PC-3 (cell line): Measurements from ENCODE around the gene FAM171A2.

Source experiments
- EZH2 ChIP-seq: fragments of 300-600 bp; sonication (generic); IDR thresholded peaks from one replicate; pipeline ENCODE4 v1.6.1; 2017; ENCODE audit warnings: antibody characterized with exemption, mild to moderate bottlenecking, low read length; ENCODE audit not compliant: unreplicated experiment
- TF ChIP-seq, protein P1 (sequence below): fragments of 300-600 bp; sonication (generic); conservative IDR thresholded peaks from 2 replicates; pipeline ENCODE4 v1.5.1; 2017; ENCODE audit warnings: antibody characterized with exemption, low read depth, mild to moderate bottlenecking, low read length

DNA sequence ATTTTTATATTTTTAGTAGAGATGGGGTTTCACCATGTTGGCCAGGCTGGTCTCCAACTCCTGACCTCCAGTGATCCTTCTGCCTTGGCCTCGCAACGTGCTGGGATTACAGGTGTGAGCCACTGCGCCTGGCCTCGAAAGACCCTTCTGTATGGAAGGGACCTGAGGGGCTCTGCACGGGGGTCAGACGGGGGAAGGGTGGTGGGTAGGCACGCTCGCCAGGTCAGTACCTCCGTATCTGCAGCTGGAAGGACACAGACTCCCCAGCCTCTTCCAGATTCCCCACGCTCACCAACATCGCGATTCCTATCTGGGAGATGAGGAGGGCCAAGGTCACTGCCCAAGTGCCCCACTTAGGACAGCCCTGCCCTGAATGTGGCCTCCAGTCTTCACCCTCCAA lies 13.1 kb upstream of the FAM171A2 start:
- TF ChIP-seq, protein P1, sequence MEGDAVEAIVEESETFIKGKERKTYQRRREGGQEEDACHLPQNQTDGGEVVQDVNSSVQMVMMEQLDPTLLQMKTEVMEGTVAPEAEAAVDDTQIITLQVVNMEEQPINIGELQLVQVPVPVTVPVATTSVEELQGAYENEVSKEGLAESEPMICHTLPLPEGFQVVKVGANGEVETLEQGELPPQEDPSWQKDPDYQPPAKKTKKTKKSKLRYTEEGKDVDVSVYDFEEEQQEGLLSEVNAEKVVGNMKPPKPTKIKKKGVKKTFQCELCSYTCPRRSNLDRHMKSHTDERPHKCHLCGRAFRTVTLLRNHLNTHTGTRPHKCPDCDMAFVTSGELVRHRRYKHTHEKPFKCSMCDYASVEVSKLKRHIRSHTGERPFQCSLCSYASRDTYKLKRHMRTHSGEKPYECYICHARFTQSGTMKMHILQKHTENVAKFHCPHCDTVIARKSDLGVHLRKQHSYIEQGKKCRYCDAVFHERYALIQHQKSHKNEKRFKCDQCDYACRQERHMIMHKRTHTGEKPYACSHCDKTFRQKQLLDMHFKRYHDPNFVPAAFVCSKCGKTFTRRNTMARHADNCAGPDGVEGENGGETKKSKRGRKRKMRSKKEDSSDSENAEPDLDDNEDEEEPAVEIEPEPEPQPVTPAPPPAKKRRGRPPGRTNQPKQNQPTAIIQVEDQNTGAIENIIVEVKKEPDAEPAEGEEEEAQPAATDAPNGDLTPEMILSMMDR, result no peak
- TF ChIP-seq EZH2, result no peak
